Measurements from ENCODE around the gene TERT. TPM values are rescaled to one million over a fixed set of nuclear protein-coding genes. Genes with fewer than 3 reads are reported as not detected.

The TERT gene
- total and polyA plus RNA-seq, 10 of the 15 experiments (the other 5 are each of a cell fraction or from before 2014, with no cell fraction given), result 0.08 to 21.5 (median 5.0) TPM

GRCh38 chr5:1256776-1257175 lies 38.1 kb downstream of the TERT start:
- no TSS peak for BruUV-seq (replicated peaks)
- Histone ChIP-seq H3K4me1 (ENCODE audit: control insufficient read depth, insufficient read depth, low read length) (no peaks in the 10 kb centered on the region), H3K4me2 (ENCODE audit: control insufficient read depth, insufficient read depth) (no peak overlapping the region), H3K79me2 (ENCODE audit: control insufficient read depth, insufficient read depth, low read length) (no peaks in the 10 kb centered on the region), H3K9ac (ENCODE audit: control insufficient read depth, insufficient read depth, low read length) (no peak overlapping the region), H3K27ac (ENCODE audit: control insufficient read depth, insufficient read depth) (no peak overlapping the region), H3K27me3 (replicated peaks in 1 of 2; ENCODE audit: control insufficient read depth in 2 of 2, insufficient read depth in 2 of 2, low read length in 1 of 2) (no peaks in the 10 kb centered on the region), H4K20me1 (ENCODE audit: control insufficient read depth, insufficient read depth) (no peaks in the 10 kb centered on the region), H3K4me3 (no peak overlapping the region), H2AFZ (ENCODE audit: control insufficient read depth, low read depth, low read length) (no peak overlapping the region), H3K36me3 (ENCODE audit: control insufficient read depth in 2 of 2, insufficient read depth in 2 of 2, low read length in 1 of 2) (peaks cover 0 to 3% of the 10 kb centered on the region in 2 experiments; a peak in 2 of 4 replicates), H3K9me3 (replicated peaks; ENCODE audit: control insufficient read depth, insufficient read depth, low read length) (no peaks in the 10 kb centered on the region)
- SMC1A ChIA-PET (ENCODE audit: uncharacterized antibody, unreplicated experiment), result no interaction called here
- DNase-seq (ENCODE audit: low read depth, low spot score), result no peak
- no peak for FAIRE-seq
- intact Hi-C loops (cut with micrococcal nuclease; ENCODE audit: unreplicated experiment), result loop anchor here (5.0 kb wide), 1 partner anchor 56 kb away; no protein-coding TSS in a partner anchor
- in situ Hi-C loops (cut with MboI), result no loop called here
- no peak for TF ChIP-seq NBN (IDR thresholded peaks at IDR 0.05)
- no peak for TF ChIP-seq POU2F2 (IDR thresholded peaks at IDR 0.05; ENCODE audit: borderline replicate concordance, low read depth, low read length)
- TF ChIP-seq FOXM1 (IDR thresholded peaks at IDR 0.05; ENCODE audit: low read depth, low read length), result no peak
- TF ChIP-seq HDAC2 (IDR thresholded peaks at IDR 0.05), result no peak
- TF ChIP-seq CREM (IDR thresholded peaks at IDR 0.05; ENCODE audit: low read depth), result no peak
- TF ChIP-seq MYB (IDR thresholded peaks at IDR 0.05; ENCODE audit: borderline replicate concordance, low read depth, low read length), result no peak
- TF ChIP-seq EZH2 (IDR thresholded peaks at IDR 0.05; ENCODE audit: borderline replicate concordance, control insufficient read depth, low read depth, low read length), result no peak
- no peak for TF ChIP-seq KAT2A (conservative IDR thresholded peaks at IDR 0.05; ENCODE audit: control insufficient read depth, low read depth, low read length)
- TF ChIP-seq TBL1XR1 (IDR thresholded peaks at IDR 0.05; ENCODE audit: low read depth, low read length), result no peak
- TF ChIP-seq E2F4 (IDR thresholded peaks at IDR 0.05; ENCODE audit: low read depth, low read length), result no peak
- no peak for TF ChIP-seq FOXK2 (IDR thresholded peaks at IDR 0.05)
- TF ChIP-seq SPI1 (IDR thresholded peaks at IDR 0.05; ENCODE audit: borderline replicate concordance, insufficient read depth, low read depth, low read length), result no peak
- TF ChIP-seq ESRRA (IDR thresholded peaks at IDR 0.05; ENCODE audit: low read length), result no peak
- TF ChIP-seq SMAD5 (IDR thresholded peaks at IDR 0.05; ENCODE audit: low read depth), result no peak
- POLR2A ChIA-PET, result no interaction called here
- RAD21 ChIA-PET (ENCODE audit: unreplicated experiment), result no interaction called here
- ATAC-seq, result no peak
- CTCF ChIA-PET, result no interaction called here
- WGBS (ENCODE audit: insufficient coverage, insufficient replicate concordance, low lambda C conversion rate, missing lambda C conversion rate), result 40% methylated on average over 23 of the region's 23 CpGs
